WTC11 (cell line): ENCODE data around the gene EPC1. TPM values are rescaled to one million over a fixed set of nuclear protein-coding genes. Genes with fewer than 3 reads are reported as not detected.

ENCODE experiments used
- AR ChIP-seq: fragments of 250-450 bp; sonication (Bioruptor Pico); IDR thresholded peaks from 2 replicates; pipeline ENCODE4 v1.9.0; 2021; ENCODE audit warnings: mild to moderate bottlenecking
- CDX4 ChIP-seq: fragments of 250-450 bp; sonication (Bioruptor Pico); IDR thresholded peaks from 2 replicates; pipeline ENCODE4 v1.9.0; 2021; ENCODE audit warnings: moderate library complexity, mild to moderate bottlenecking, inconsistent platforms, borderline replicate concordance
- E2F1 ChIP-seq: sonication (generic); formaldehyde crosslinking; IDR thresholded peaks from 2 replicates; pipeline ENCODE4 v1.8.0; 2022; ENCODE audit warnings: mild to moderate bottlenecking, missing genetic modification reagents
- EMX1 ChIP-seq: fragments of 250-450 bp; sonication (Bioruptor Pico); IDR thresholded peaks from 2 replicates; pipeline ENCODE4 v1.8.0; 2021; ENCODE audit warnings: mild to moderate bottlenecking
- FOXP4 ChIP-seq: sonication (generic); formaldehyde crosslinking; IDR thresholded peaks from 2 replicates; pipeline ENCODE4 v1.8.0; 2022; ENCODE audit warnings: mild to moderate bottlenecking, missing genetic modification reagents
- JAZF1 ChIP-seq: fragments of 250-450 bp; sonication (Bioruptor Pico); IDR thresholded peaks from 2 replicates; pipeline ENCODE4 v1.9.0; 2021; ENCODE audit warnings: moderate library complexity, mild to moderate bottlenecking, inconsistent platforms
- MLX ChIP-seq: sonication (generic); formaldehyde crosslinking; IDR thresholded peaks from 2 replicates; pipeline ENCODE4 v1.8.1; 2023; ENCODE audit warnings: mild to moderate bottlenecking, missing genetic modification reagents, moderate library complexity
- MXD4 ChIP-seq: fragments of 250-450 bp; sonication (Bioruptor Pico); IDR thresholded peaks from 2 replicates; pipeline ENCODE4 v1.8.0; 2021; ENCODE audit warnings: mild to moderate bottlenecking, moderate library complexity, borderline replicate concordance
- PRDM15 ChIP-seq: sonication (generic); formaldehyde crosslinking; IDR thresholded peaks from 2 replicates; pipeline ENCODE4 v1.8.0; 2022; ENCODE audit warnings: missing genetic modification reagents
- PREB ChIP-seq: sonication (generic); formaldehyde crosslinking; IDR thresholded peaks from 2 replicates; pipeline ENCODE4 v1.8.1; 2022; ENCODE audit warnings: mild to moderate bottlenecking, missing genetic modification reagents, moderate library complexity, borderline replicate concordance
- TEAD4 ChIP-seq: sonication (generic); formaldehyde crosslinking; IDR thresholded peaks from 2 replicates; pipeline ENCODE4 v1.8.0; 2022; ENCODE audit warnings: mild to moderate bottlenecking, missing genetic modification reagents
- ZNF281 ChIP-seq: sonication (generic); formaldehyde crosslinking; IDR thresholded peaks from 2 replicates; pipeline ENCODE4 v1.8.0; 2023; ENCODE audit warnings: mild to moderate bottlenecking, missing genetic modification reagents
- ZNF396 ChIP-seq: fragments of 250-450 bp; sonication (Bioruptor Pico); IDR thresholded peaks from 2 replicates; pipeline ENCODE4 v1.8.0; 2021; ENCODE audit warnings: mild to moderate bottlenecking, moderate library complexity, borderline replicate concordance
- ZNF423 ChIP-seq: fragments of 250-450 bp; sonication (Bioruptor Pico); IDR thresholded peaks from 2 replicates; pipeline ENCODE4 v2.1.2; 2022; ENCODE audit warnings: mild to moderate bottlenecking, moderate library complexity
- total RNA-seq: library from RNA; stranded (reverse); gene quantifications from 3 replicates; pipeline ENCODE4 v1.2.3, GENCODE V29; 2021

EPC1 gene
- total RNA-seq, 1 experiment from 2014 or later = 22.5 TPM

GRCh38 chr10:32346134-32346550 is 816 bp downstream of the EPC1 start (continued):
- TF ChIP-seq JAZF1 (CRISPR knock-in tag) (no peak), ZNF281 (CRISPR knock-in tag) (peak; percentile 59; the same call in 1 of the 2 replicates), PRDM15 (CRISPR knock-in tag) (no peak), ZNF423 (CRISPR knock-in tag) (peak; percentile 64; the same call in 1 of the 2 replicates), ZNF396 (CRISPR knock-in tag) (no peak), FOXP4 (CRISPR knock-in tag) (peak; percentile 28; the same call in 1 of the 2 replicates), MLX (CRISPR knock-in tag) (no peak), EMX1 (CRISPR knock-in tag) (no peak), E2F1 (CRISPR knock-in tag) (no peak), MXD4 (CRISPR knock-in tag) (no peak), AR (CRISPR knock-in tag) (no peak), TEAD4 (CRISPR knock-in tag) (no peak), CDX4 (CRISPR knock-in tag) (no peak), PREB (CRISPR knock-in tag) (no peak)
- TF ChIP-seq, all 79 proteins: peak for 14
